ENCODE results near the gene KDM5B.

GRCh38 chr1:202815120-202815519, 6.9 kb upstream of the KDM5B start:
- no peak for TF ChIP-seq CTCF (IDR thresholded peaks at IDR 0.05)
- TF ChIP-seq POLR2A (IDR thresholded peaks at IDR 0.05), result no peak
